ENCODE results near the gene SLC39A12. TPM values are rescaled to one million over a fixed set of nuclear protein-coding genes. Genes with fewer than 3 reads are reported as not detected.
A peak's percentile ranks its signal among the peaks of the same experiment; 100 is the strongest.

Gene SLC39A12
- polyA plus RNA-seq, 1 experiment, result not detected

- DNase-seq (ENCODE audit: low read depth, low spot score), result peak; percentile 67
- H3K27ac ChIP-seq (ENCODE audit: low read depth, low read length), result no peak overlapping the region
- ChIA-PET POLR2A (interaction anchor here (0.9 kb wide), 1 partner anchor 74 kb away, joined by 3 read pairs; no protein-coding TSS in a partner anchor), CTCF (interaction anchor here (1.4 kb wide), 1 partner anchor 10 kb away, joined by 4 read pairs; no protein-coding TSS in a partner anchor)
- no peak for TF ChIP-seq CTCF (IDR thresholded peaks at IDR 0.05; ENCODE audit: low read depth, low read length)
- no peaks in the 10 kb centered on the region for H3K27me3 ChIP-seq (ENCODE audit: control insufficient read depth, insufficient read depth, low read length)
- H3K4me3 ChIP-seq (ENCODE audit: low read depth, low read length), result peak overlapping the region; percentile 8; the same call in 1 of the 2 replicates
- no peaks in the 10 kb centered on the region for H3K9me3 ChIP-seq (ENCODE audit: control insufficient read depth, insufficient read depth, low read length)
These were observed 54.2 kb downstream of the SLC39A12 start for GRCh38 chr10:18005781-18006456.

GRCh38 chr10:18008986-18009385 is 57.3 kb downstream of the SLC39A12 start:
- ChIA-PET CTCF (no interaction called here), POLR2A (no interaction called here)
- no peak overlapping the region for H3K4me3 ChIP-seq (ENCODE audit: low read depth, low read length)
- TF ChIP-seq CTCF (IDR thresholded peaks at IDR 0.05; ENCODE audit: low read depth, low read length), result no peak
- no peaks in the 10 kb centered on the region for H3K9me3 ChIP-seq (ENCODE audit: control insufficient read depth, insufficient read depth, low read length)
- H3K27me3 ChIP-seq (ENCODE audit: control insufficient read depth, insufficient read depth, low read length), result no peaks in the 10 kb centered on the region
- H3K27ac ChIP-seq (ENCODE audit: low read depth, low read length), result no peak overlapping the region
- no peak for DNase-seq (ENCODE audit: low read depth, low spot score)

- no peak for DNase-seq (ENCODE audit: low read depth, low spot score)
- CTCF ChIA-PET, result no interaction called here
- Histone ChIP-seq H3K27ac (ENCODE audit: low read depth, low read length) (no peak overlapping the region), H3K9me3 (ENCODE audit: control insufficient read depth, insufficient read depth, low read length) (no peaks in the 10 kb centered on the region), H3K27me3 (ENCODE audit: control insufficient read depth, insufficient read depth, low read length) (no peaks in the 10 kb centered on the region), H3K4me3 (ENCODE audit: low read depth, low read length) (no peak overlapping the region)
- POLR2A ChIA-PET, result no interaction called here
- no peak for TF ChIP-seq CTCF (IDR thresholded peaks at IDR 0.05; ENCODE audit: low read depth, low read length)
These were observed 58.3 kb downstream of the SLC39A12 start for GRCh38 chr10:18010050-18010449.

- POLR2A ChIA-PET, result no interaction called here
- Histone ChIP-seq H3K9me3 (ENCODE audit: control insufficient read depth, insufficient read depth, low read length) (no peaks in the 10 kb centered on the region), H3K27ac (ENCODE audit: low read depth, low read length) (no peak overlapping the region), H3K27me3 (ENCODE audit: control insufficient read depth, insufficient read depth, low read length) (no peaks in the 10 kb centered on the region), H3K4me3 (ENCODE audit: low read depth, low read length) (no peak overlapping the region)
- no peak for DNase-seq (ENCODE audit: low read depth, low spot score)
- CTCF ChIA-PET, result no interaction called here
- no peak for TF ChIP-seq CTCF (IDR thresholded peaks at IDR 0.05; ENCODE audit: low read depth, low read length)
These were observed 68.8 kb downstream of the SLC39A12 start for GRCh38 chr10:18020523-18020922.

GRCh38 chr10:18021725-18022480 is 70.2 kb downstream of the SLC39A12 start:
- Histone ChIP-seq H3K4me3 (ENCODE audit: low read depth, low read length) (no peak overlapping the region), H3K9me3 (ENCODE audit: control insufficient read depth, insufficient read depth, low read length) (no peaks in the 10 kb centered on the region), H3K27me3 (ENCODE audit: control insufficient read depth, insufficient read depth, low read length) (no peaks in the 10 kb centered on the region), H3K27ac (ENCODE audit: low read depth, low read length) (no peak overlapping the region)
- no peak for TF ChIP-seq CTCF (IDR thresholded peaks at IDR 0.05; ENCODE audit: low read depth, low read length)
- DNase-seq (ENCODE audit: low read depth, low spot score), result no peak
- POLR2A ChIA-PET, result no interaction called here
- CTCF ChIA-PET, result no interaction called here

Data from AG04450 (cell line).